Tibial artery (tissue), 4 donors: ENCODE data around the gene S100A5.
"Not testable (repeated sequence)": the region's sequence is repeated elsewhere in the genome, so short reads cannot be mapped to it uniquely, and the experiment has no call there.

Source experiments
- DNase-seq, 2 donors: peaks; one replicate each; pipeline ENCODE4 v3.0.0-alpha.2; 2019
- H3K27ac ChIP-seq, 2 donors: fragments of 200-600 bp; sonication (generic) in 1 of 2; 1 replicate in 1 of 2; 2 replicates in 1 of 2; pipeline ENCODE4 v1.5.1; 2018 to 2019; ENCODE audit warnings: mild to moderate bottlenecking in 1 of 2
- H3K27me3 ChIP-seq, 2 donors: fragments of 200-600 bp; sonication (generic) in 1 of 2; one replicate each; pipeline versions ENCODE4 v1.5.1 to v1.6.0; 2016 to 2019
- H3K36me3 ChIP-seq, 3 donors: fragments of 200-600 bp; sonication (generic) in 2 of 3; one replicate each; pipeline ENCODE4 v1.5.1; 2016 to 2019; ENCODE audit warnings: mild to moderate bottlenecking in 2 of 3
- H3K4me1 ChIP-seq, 4 donors: fragments of 200-600 bp; sonication (generic) in 2 of 4; 1 replicate in 3 of 4; 2 replicates in 1 of 4; pipeline ENCODE4 v1.5.1; 2016 to 2019
- H3K4me3 ChIP-seq, 2 donors: fragments of 200-600 bp; sonication (generic) in 1 of 2; 1 replicate in 1 of 2; 2 replicates in 1 of 2; pipeline ENCODE4 v1.5.1; 2018 to 2019; ENCODE audit warnings: mild to moderate bottlenecking in 2 of 2
- H3K9me3 ChIP-seq, 3 donors: fragments of 200-600 bp; sonication (generic) in 1 of 3; one replicate each; pipeline ENCODE4 v1.5.1; 2016 to 2019
- intact Hi-C: fragments of 100-400 bp; cut with DNase I; formaldehyde crosslinking; loops from one replicate; pipeline ENCODE4 v1.15.0; 2023; ENCODE audit warnings: low total_unique reads
- TF ChIP-seq, protein P1 (sequence below), 2 experiments: fragments of 200-600 bp in 1 of 2; fragments of 450-650 bp in 1 of 2; IDR thresholded peaks; one replicate each; pipeline ENCODE4 v1.5.1; 2017 to 2019; ENCODE audit warnings: antibody characterized with exemption in 2 of 2, mild to moderate bottlenecking in 1 of 2, moderate library complexity in 1 of 2

Gene S100A5

GRCh38 chr1:153577138-153577537 lies 36.4 kb upstream of the S100A5 start:
- Histone ChIP-seq H3K27ac (peak overlapping the region in 1 of 2 donors; percentile 28), H3K4me1 (peaks cover 0 to 28% (median 18%) of the 10 kb centered on the region in 4 donors), H3K9me3 (no peaks in the 10 kb centered on the region), H3K36me3 (no peaks in the 10 kb centered on the region), H3K27me3 (no peaks in the 10 kb centered on the region), H3K4me3 (no peak overlapping the region)
- intact Hi-C loops: no loop called here
- TF ChIP-seq, protein P1, sequence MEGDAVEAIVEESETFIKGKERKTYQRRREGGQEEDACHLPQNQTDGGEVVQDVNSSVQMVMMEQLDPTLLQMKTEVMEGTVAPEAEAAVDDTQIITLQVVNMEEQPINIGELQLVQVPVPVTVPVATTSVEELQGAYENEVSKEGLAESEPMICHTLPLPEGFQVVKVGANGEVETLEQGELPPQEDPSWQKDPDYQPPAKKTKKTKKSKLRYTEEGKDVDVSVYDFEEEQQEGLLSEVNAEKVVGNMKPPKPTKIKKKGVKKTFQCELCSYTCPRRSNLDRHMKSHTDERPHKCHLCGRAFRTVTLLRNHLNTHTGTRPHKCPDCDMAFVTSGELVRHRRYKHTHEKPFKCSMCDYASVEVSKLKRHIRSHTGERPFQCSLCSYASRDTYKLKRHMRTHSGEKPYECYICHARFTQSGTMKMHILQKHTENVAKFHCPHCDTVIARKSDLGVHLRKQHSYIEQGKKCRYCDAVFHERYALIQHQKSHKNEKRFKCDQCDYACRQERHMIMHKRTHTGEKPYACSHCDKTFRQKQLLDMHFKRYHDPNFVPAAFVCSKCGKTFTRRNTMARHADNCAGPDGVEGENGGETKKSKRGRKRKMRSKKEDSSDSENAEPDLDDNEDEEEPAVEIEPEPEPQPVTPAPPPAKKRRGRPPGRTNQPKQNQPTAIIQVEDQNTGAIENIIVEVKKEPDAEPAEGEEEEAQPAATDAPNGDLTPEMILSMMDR (IDR thresholded peaks at IDR 0.05): no peak
- DNase-seq: peak in 1 of 2 donors; percentile 24

GRCh38 chr1:153575497-153575896 lies 34.8 kb upstream of the S100A5 start:
- H3K27me3 ChIP-seq, H3K4me3 ChIP-seq, DNase-seq, intact Hi-C loops, H3K36me3 ChIP-seq, H3K27ac ChIP-seq, H3K9me3 ChIP-seq: not testable (repeated sequence)
- peaks cover 0 to 31% (median 19%) of the 10 kb centered on the region in 4 donors for H3K4me1 ChIP-seq

GRCh38 chr1:153575081-153575491 lies 34.4 kb upstream of the S100A5 start:
- H3K27me3 ChIP-seq, H3K9me3 ChIP-seq, H3K4me3 ChIP-seq, H3K36me3 ChIP-seq, H3K27ac ChIP-seq, intact Hi-C loops: not testable (repeated sequence)
- peak in 1 of 2 donors; percentile 60 for DNase-seq
- peaks cover 0 to 31% (median 19%) of the 10 kb centered on the region in 4 donors for H3K4me1 ChIP-seq

DNA sequence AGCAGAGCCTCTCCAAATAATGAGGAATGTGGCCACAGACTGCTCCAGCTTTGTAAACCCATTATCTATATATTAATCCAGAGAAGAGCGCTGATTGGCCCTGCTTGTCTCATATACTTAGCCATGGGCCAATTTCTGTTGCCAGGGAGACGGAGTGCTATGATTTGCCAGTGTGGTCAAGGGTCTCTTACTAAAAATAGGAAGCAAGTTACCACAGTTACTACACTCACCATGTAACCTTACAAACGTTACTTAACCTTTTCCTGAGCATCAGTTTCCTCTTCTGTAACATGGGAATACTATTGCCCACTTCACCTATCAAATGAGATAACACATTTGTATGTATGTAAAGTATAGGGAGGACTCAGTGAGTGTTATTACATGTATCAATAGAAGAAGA lies 32.6 kb upstream of the S100A5 start:
- no peaks in the 10 kb centered on the region for H3K27me3 ChIP-seq
- peak overlapping the region; percentile 54 to 65 for H3K27ac ChIP-seq
- TF ChIP-seq, protein P1 (IDR thresholded peaks at IDR 0.05): no peak
- DNase-seq: peak in 1 of 2 donors; percentile 28
- H3K9me3 ChIP-seq: no peaks in the 10 kb centered on the region
- H3K4me1 ChIP-seq: peaks cover 2 to 36% (median 24%) of the 10 kb centered on the region in 4 donors
- intact Hi-C loops: loop anchor here (2.0 kb wide), 1 partner anchor 43 kb away; the partner anchor contains the start of gene S100A14
- no peaks in the 10 kb centered on the region for H3K36me3 ChIP-seq
- no peak overlapping the region for H3K4me3 ChIP-seq

DNA sequence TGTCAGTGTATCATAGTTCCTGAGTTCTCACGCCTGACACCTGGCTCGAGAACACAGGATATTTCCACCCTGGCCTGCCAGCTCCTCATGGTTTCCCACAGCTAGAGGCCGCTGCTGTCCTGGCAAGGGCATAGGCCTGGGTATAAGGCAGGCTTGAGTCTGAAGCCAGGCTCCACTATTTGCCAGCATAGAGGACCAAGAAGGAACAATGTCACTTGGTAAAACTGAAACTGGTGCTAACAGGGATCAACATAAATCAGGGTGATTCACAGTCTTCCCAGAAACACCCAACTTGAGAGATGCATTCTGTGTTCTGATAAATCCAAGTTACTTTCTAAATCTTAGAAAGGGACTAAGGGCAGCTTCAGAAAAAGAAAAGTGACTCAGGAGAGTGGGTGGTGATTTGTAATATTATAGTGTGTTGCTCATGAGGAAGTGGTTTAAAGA lies 31.9 kb upstream of the S100A5 start:
- Histone ChIP-seq H3K36me3 (no peaks in the 10 kb centered on the region), H3K4me3 (no peak overlapping the region), H3K4me1 (peaks cover 5 to 36% (median 28%) of the 10 kb centered on the region in 4 donors), H3K9me3 (no peaks in the 10 kb centered on the region), H3K27ac (peak overlapping the region; percentile 54 to 65), H3K27me3 (no peaks in the 10 kb centered on the region)
- TF ChIP-seq, protein P1 (IDR thresholded peaks at IDR 0.05): peak; percentile 78 to 90
- DNase-seq: peak; percentile 90 to 93
- intact Hi-C loops: loop anchor here (2.0 kb wide), 1 partner anchor 44 kb away; the partner anchor contains the start of gene S100A14

- DNase-seq: no peak
- no peaks in the 10 kb centered on the region for H3K27me3 ChIP-seq
- H3K9me3 ChIP-seq: no peaks in the 10 kb centered on the region
- H3K4me1 ChIP-seq: peaks cover 5 to 42% (median 32%) of the 10 kb centered on the region in 4 donors
- no peak overlapping the region for H3K4me3 ChIP-seq
- TF ChIP-seq, protein P1 (IDR thresholded peaks at IDR 0.05): no peak
- H3K36me3 ChIP-seq: no peaks in the 10 kb centered on the region
- intact Hi-C loops: loop anchor here (2.0 kb wide), 1 partner anchor 45 kb away; the partner anchor contains the start of gene S100A14
- peak overlapping the region; percentile 54 to 65 for H3K27ac ChIP-seq
Measured at GRCh38 chr1:153571706-153572105, 31.0 kb upstream of the S100A5 start.
